GM12878 (cell line): ENCODE data around the gene SP110. TPM values are rescaled to one million over a fixed set of nuclear protein-coding genes. Genes with fewer than 3 reads are reported as not detected.

Source experiments
- ATAC-seq: fragments of 200-7000 bp; cut with Tn5 transposase; 3 replicates; pipeline ENCODE4 v1.9.1; 2020; ENCODE audit warnings: mild to moderate bottlenecking, moderate library complexity
- BruUV-seq: library from RNA; stranded (reverse); fragments of 400-500 nt; replicated peaks from 2 replicates; lab custom pipeline; 2021; lab: Mats Ljungman, UMichigan
- CTCF ChIA-PET: fragments of 300-600 bp; sonication (Branson Sonifier 250); formaldehyde crosslinking; extraction: SDS; loops from one replicate; lab custom pipeline; 2021; ENCODE audit warnings: inconsistent platforms; lab: Yijun Ruan, JAX
- POLR2A ChIA-PET: fragments of 350-600 bp; formaldehyde crosslinking; extraction: SDS; loops from one replicate; lab custom pipeline; 2021; ENCODE audit warnings: inconsistent platforms; lab: Charles Lee
- RAD21 ChIA-PET: fragments of 300-600 bp; sonication (Branson Sonifier 250); formaldehyde crosslinking; loops from one replicate; lab custom pipeline; 2023; ENCODE audit warnings: antibody characterized with exemption; ENCODE audit not compliant: unreplicated experiment; lab: Charles Lee
- SMC1A ChIA-PET: fragments of 300-600 bp; sonication (Branson Sonifier 250); formaldehyde crosslinking; loops from one replicate; lab custom pipeline; 2023; ENCODE audit not compliant: unreplicated experiment, uncharacterized antibody; lab: Charles Lee
- DNase-seq: peaks from one replicate; pipeline ENCODE4 v3.0.0-alpha.2; 2011; ENCODE audit warnings: low read depth, low spot score
- FAIRE-seq: peaks from 3 replicates; lab custom pipeline; 2011; peaks lifted over from hg19 to GRCh38; lab: Jason Lieb, UNC
- H2AFZ ChIP-seq: 2 replicates; pipeline ENCODE4 v1.6.0; 2011; ENCODE audit warnings: low read depth, low read length, control low read depth; ENCODE audit not compliant: control insufficient read depth
- H3K27ac ChIP-seq: 2 replicates; pipeline ENCODE4 v1.5.1; 2011; ENCODE audit warnings: control low read depth; ENCODE audit not compliant: control insufficient read depth, insufficient read depth
- H3K27me3 ChIP-seq, 2 experiments: replicated peaks in 1 of 2; 2 replicates each; pipeline versions ENCODE4 v1.6.0 to v1.6.1; 2011; ENCODE audit warnings: low read length in 1 of 2; ENCODE audit not compliant: control insufficient read depth in 2 of 2, insufficient read depth in 2 of 2
- H3K36me3 ChIP-seq, 2 experiments: 2 replicates each; pipeline ENCODE4 v1.5.1; 2011; ENCODE audit warnings: low read length in 1 of 2; ENCODE audit not compliant: control insufficient read depth in 2 of 2, insufficient read depth in 2 of 2
- H3K4me1 ChIP-seq: 2 replicates; pipeline ENCODE4 v1.6.1; 2011; ENCODE audit warnings: mild to moderate bottlenecking, low read length, moderate library complexity, mixed read lengths; ENCODE audit not compliant: control insufficient read depth, insufficient read depth
- H3K4me2 ChIP-seq: 2 replicates; pipeline ENCODE4 v1.6.0; 2011; ENCODE audit warnings: control low read depth; ENCODE audit not compliant: control insufficient read depth, insufficient read depth
- H3K4me3 ChIP-seq: fragments of 200-600 bp; sonication (generic); 2 replicates; pipeline ENCODE4 v1.5.1; 2016
- H3K79me2 ChIP-seq: 2 replicates; pipeline ENCODE4 v1.6.0; 2011; ENCODE audit warnings: low read length; ENCODE audit not compliant: control insufficient read depth, insufficient read depth
- H3K9ac ChIP-seq: 2 replicates; pipeline ENCODE4 v1.8.0; 2011; ENCODE audit warnings: low read length, control low read depth, mixed read lengths; ENCODE audit not compliant: control insufficient read depth, insufficient read depth
- H3K9me3 ChIP-seq: replicated peaks from 3 replicates; pipeline ENCODE4 v1.5.1; 2011; ENCODE audit warnings: mild to moderate bottlenecking, low read length; ENCODE audit not compliant: control insufficient read depth, insufficient read depth
- H4K20me1 ChIP-seq: 2 replicates; pipeline ENCODE4 v1.6.0; 2011; ENCODE audit not compliant: control insufficient read depth, insufficient read depth
- BCL11A ChIP-seq: IDR thresholded peaks from 2 replicates; pipeline ENCODE4 v1.6.1; 2011; ENCODE audit warnings: low read depth, low read length
- CBFB ChIP-seq: IDR thresholded peaks from 2 replicates; pipeline ENCODE4 v1.6.1; 2016; ENCODE audit warnings: antibody characterized with exemption, low read depth
- IRF3 ChIP-seq: fragments of 450-650 bp; IDR thresholded peaks from 2 replicates; pipeline ENCODE4 v1.6.1; 2014; ENCODE audit warnings: mild to moderate bottlenecking
- JUND ChIP-seq: IDR thresholded peaks from 2 replicates; pipeline ENCODE4 v1.6.1; 2012; ENCODE audit warnings: low read depth, mild to moderate bottlenecking, low read length, improper control_type of control experiment, moderate library complexity
- KAT2A ChIP-seq: conservative IDR thresholded peaks from 2 replicates; pipeline ENCODE4 v1.6.1; 2011; ENCODE audit warnings: low read depth, low read length; ENCODE audit not compliant: control insufficient read depth
- NFIC ChIP-seq: IDR thresholded peaks from 2 replicates; pipeline ENCODE4 v1.6.1; 2012; ENCODE audit warnings: low read depth, mild to moderate bottlenecking, inconsistent platforms, low read length, moderate library complexity
- RAD21 ChIP-seq: IDR thresholded peaks from 2 replicates; pipeline ENCODE4 v1.6.1; 2011; ENCODE audit warnings: mild to moderate bottlenecking, low read depth, low read length, moderate library complexity; ENCODE audit not compliant: insufficient read depth
- RUNX3 ChIP-seq: IDR thresholded peaks from 2 replicates; pipeline ENCODE4 v1.6.1; 2012; ENCODE audit warnings: low read length, inconsistent platforms
- SMC3 ChIP-seq: IDR thresholded peaks from 2 replicates; pipeline ENCODE4 v1.6.1; 2011; ENCODE audit warnings: low read length, improper control_type of control experiment, borderline replicate concordance
- STAT1 ChIP-seq: fragments of 450-650 bp; conservative IDR thresholded peaks from 2 replicates; pipeline ENCODE4 v1.6.1; 2014; ENCODE audit warnings: antibody characterized with exemption, mild to moderate bottlenecking
- STAT3 ChIP-seq: IDR thresholded peaks from 2 replicates; pipeline ENCODE4 v1.6.1; 2011; ENCODE audit warnings: low read depth, low read length, improper control_type of control experiment
- YY1 ChIP-seq: IDR thresholded peaks from 2 replicates; pipeline ENCODE4 v1.6.1; 2011; ENCODE audit warnings: low read depth, mild to moderate bottlenecking, low read length
- ZNF24 ChIP-seq: fragments of 450-650 bp; IDR thresholded peaks from 2 replicates; pipeline ENCODE4 v1.6.1; 2017; ENCODE audit warnings: antibody characterized with exemption, mild to moderate bottlenecking
- ZNF384 ChIP-seq: IDR thresholded peaks from 2 replicates; pipeline ENCODE4 v1.6.1; 2012; ENCODE audit warnings: low read depth, mild to moderate bottlenecking, low read length, improper control_type of control experiment, borderline replicate concordance
- ZSCAN29 ChIP-seq: fragments of 450-650 bp; IDR thresholded peaks from 2 replicates; pipeline ENCODE4 v1.6.1; 2017; ENCODE audit warnings: mild to moderate bottlenecking, moderate library complexity
- WGBS: methylation state at CpG from one replicate; pipeline ENCODE4 v1.1.6; 2016; ENCODE audit warnings: low lambda C conversion rate; ENCODE audit not compliant: insufficient replicate concordance, insufficient coverage; ENCODE audit errors: missing lambda C conversion rate; 5-methylcytosine and 5-hydroxymethylcytosine counted together
- in situ Hi-C: fragments of 300-500 bp; cut with MboI; formaldehyde crosslinking; loops from 9 replicates; pipeline ENCODE4 v1.14.3; 2018; ENCODE audit warnings: mixed read lengths
- intact Hi-C: fragments of 100-400 bp; cut with micrococcal nuclease; formaldehyde crosslinking; loops from one replicate; pipeline ENCODE4 v1.14.2; 2022; ENCODE audit not compliant: unreplicated experiment
- polyA plus RNA-seq, 11 experiments: library from polyadenylated mRNA; depleted of rRNA in 4 of 11; unstranded in 6 of 11; stranded (reverse) in 5 of 11; fragments of >200 nt; fragmentation: Nextera tagmentation in 4 of 11; fragmentation: Illumina TruSeq in 1 of 11; extraction: Ambion mirVana in 4 of 11; extraction: Trizol in 1 of 11; gene quantifications; 1 replicate in 1 of 11; 2 replicates in 10 of 11; pipeline versions ENCODE4 v1.2.1 to v1.2.3, GENCODE V29; 2011 to 2016; ENCODE audit warnings: inconsistent platforms in 2 of 11, missing spikeins in 2 of 11, low read depth in 1 of 11
- total RNA-seq, 4 experiments: library from RNA; depleted of rRNA in 3 of 4; stranded (reverse); fragments of >200 nt in 3 of 4; fragmentation: Illumina TruSeq in 1 of 4; extraction: Trizol in 1 of 4; gene quantifications; 2 replicates each; pipeline versions ENCODE4 v1.2.1 to v1.2.3, GENCODE V29; 2013 to 2021
- TF ChIP-seq, protein P1 (sequence below), 3 experiments: IDR thresholded peaks in 2 of 3; conservative IDR thresholded peaks in 1 of 3; 2 replicates each; pipeline ENCODE4 v1.5.1; 2011; ENCODE audit warnings: low read depth in 3 of 3, low read length in 3 of 3, mild to moderate bottlenecking in 3 of 3, control low read depth in 2 of 3, moderate library complexity in 2 of 3, inconsistent platforms in 1 of 3, mixed read lengths in 1 of 3; ENCODE audit not compliant: control insufficient read depth in 2 of 3, insufficient read depth in 1 of 3; ENCODE audit errors: extremely low read depth in 1 of 3
- TF ChIP-seq, protein P2 (sequence below): fragments of 450-650 bp; IDR thresholded peaks from 2 replicates; pipeline ENCODE4 v1.6.1; 2017; ENCODE audit warnings: borderline replicate concordance

The SP110 gene
- total and polyA plus RNA-seq, 10 of the 15 experiments (the other 5 are each of a cell fraction or from before 2014, with no cell fraction given): 81.2 to 149 (median 100) TPM

GRCh38 chr2:230268606-230269243 is 48.9 kb upstream of the SP110 start:
- no TSS peak for BruUV-seq
- no peak overlapping the region for H2AFZ ChIP-seq
- DNase-seq (peak; percentile 36), FAIRE-seq (peak; percentile 31), ATAC-seq (peak; percentile 59)
- RAD21 ChIA-PET: interaction anchor here (0.8 to 2.4 kb wide), 11 partner anchors 11 to 403 kb away, joined by 3 to 19 read pairs (median 4); partner anchors contain the start of genes SP140 and SP140L
- 11% methylated on average over 3 of the region's 3 CpGs for WGBS
- no peaks in the 10 kb centered on the region for H4K20me1 ChIP-seq
- peak overlapping the region; percentile 76 for H3K27ac ChIP-seq
- H3K4me3 ChIP-seq: no peak overlapping the region
- intact Hi-C loops (loop anchor here (5.0 kb wide), 2 partner anchors 149 to 344 kb away; partner anchors contain the start of gene SP100), in situ Hi-C loops (no loop called here)
- peaks cover 2% of the 10 kb centered on the region; the same call in 2 of the 3 replicates for H3K9me3 ChIP-seq
- CTCF ChIA-PET: interaction anchor here (0.8 to 1.5 kb wide), 8 partner anchors 11 to 66 kb away, joined by 3 to 7 read pairs (median 4); no protein-coding TSS in a partner anchor
- H3K4me1 ChIP-seq: peaks cover 28% of the 10 kb centered on the region
- H3K36me3 ChIP-seq: peaks cover 4 to 9% of the 10 kb centered on the region in 2 experiments; a peak in 3 of 4 replicates
- peak overlapping the region; percentile 80 for H3K4me2 ChIP-seq
- SMC1A ChIA-PET: interaction anchor here (0.8 to 2.0 kb wide), 18 partner anchors 11 to 149 kb away, joined by 3 to 15 read pairs (median 4); partner anchors contain the start of genes SP140 and SP140L
- H3K9ac ChIP-seq: peak overlapping the region; percentile 7; the same call in 1 of the 2 replicates
- H3K79me2 ChIP-seq: no peaks in the 10 kb centered on the region
- POLR2A ChIA-PET: interaction anchor here (0.6 to 1.1 kb wide), 4 partner anchors 49 to 417 kb away, joined by 3 to 4 read pairs (median 3); partner anchors contain the start of gene SP110
- H3K27me3 ChIP-seq: no peaks in the 10 kb centered on the region
- TF ChIP-seq JUND (no peak), ZSCAN29 (no peak), STAT1 (no peak), RAD21 (no peak), YY1 (no peak), ZNF24 (no peak), NFIC (no peak), BCL11A (0 out of 2 replicates have a peak, but pooled peaks have one; percentile 14), CBFB (no peak), RUNX3 (no peak), SMC3 (no peak), STAT3 (no peak), ZNF384 (no peak), KAT2A (no peak), IRF3 (no peak)
- TF ChIP-seq, protein P1, sequence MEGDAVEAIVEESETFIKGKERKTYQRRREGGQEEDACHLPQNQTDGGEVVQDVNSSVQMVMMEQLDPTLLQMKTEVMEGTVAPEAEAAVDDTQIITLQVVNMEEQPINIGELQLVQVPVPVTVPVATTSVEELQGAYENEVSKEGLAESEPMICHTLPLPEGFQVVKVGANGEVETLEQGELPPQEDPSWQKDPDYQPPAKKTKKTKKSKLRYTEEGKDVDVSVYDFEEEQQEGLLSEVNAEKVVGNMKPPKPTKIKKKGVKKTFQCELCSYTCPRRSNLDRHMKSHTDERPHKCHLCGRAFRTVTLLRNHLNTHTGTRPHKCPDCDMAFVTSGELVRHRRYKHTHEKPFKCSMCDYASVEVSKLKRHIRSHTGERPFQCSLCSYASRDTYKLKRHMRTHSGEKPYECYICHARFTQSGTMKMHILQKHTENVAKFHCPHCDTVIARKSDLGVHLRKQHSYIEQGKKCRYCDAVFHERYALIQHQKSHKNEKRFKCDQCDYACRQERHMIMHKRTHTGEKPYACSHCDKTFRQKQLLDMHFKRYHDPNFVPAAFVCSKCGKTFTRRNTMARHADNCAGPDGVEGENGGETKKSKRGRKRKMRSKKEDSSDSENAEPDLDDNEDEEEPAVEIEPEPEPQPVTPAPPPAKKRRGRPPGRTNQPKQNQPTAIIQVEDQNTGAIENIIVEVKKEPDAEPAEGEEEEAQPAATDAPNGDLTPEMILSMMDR (IDR thresholded peaks at IDR 0.05 in 2 of 3, conservative IDR thresholded peaks at IDR 0.05 in 1 of 3; ENCODE audit: control insufficient read depth in 2 of 3, extremely low read depth in 1 of 3, insufficient read depth in 1 of 3, low read depth in 3 of 3, low read length in 3 of 3): no peak
- TF ChIP-seq, protein P2, sequence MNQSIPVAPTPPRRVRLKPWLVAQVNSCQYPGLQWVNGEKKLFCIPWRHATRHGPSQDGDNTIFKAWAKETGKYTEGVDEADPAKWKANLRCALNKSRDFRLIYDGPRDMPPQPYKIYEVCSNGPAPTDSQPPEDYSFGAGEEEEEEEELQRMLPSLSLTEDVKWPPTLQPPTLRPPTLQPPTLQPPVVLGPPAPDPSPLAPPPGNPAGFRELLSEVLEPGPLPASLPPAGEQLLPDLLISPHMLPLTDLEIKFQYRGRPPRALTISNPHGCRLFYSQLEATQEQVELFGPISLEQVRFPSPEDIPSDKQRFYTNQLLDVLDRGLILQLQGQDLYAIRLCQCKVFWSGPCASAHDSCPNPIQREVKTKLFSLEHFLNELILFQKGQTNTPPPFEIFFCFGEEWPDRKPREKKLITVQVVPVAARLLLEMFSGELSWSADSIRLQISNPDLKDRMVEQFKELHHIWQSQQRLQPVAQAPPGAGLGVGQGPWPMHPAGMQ: no peak
